ENCODE results near the gene SYCP2L. TPM values are rescaled to one million over a fixed set of nuclear protein-coding genes. Genes with fewer than 3 reads are reported as not detected.
"Not testable (repeated sequence)": the region's sequence is repeated elsewhere in the genome, so short reads cannot be mapped to it uniquely, and the experiment has no call there.

SYCP2L gene
- total RNA-seq, 3 donors from 2014 or later: 0.12 to 0.57 TPM; not detected in 1

- intact Hi-C loops (cut with DNase I, micrococcal nuclease): no loop called here
- ATAC-seq: no peak
- no peak for TF ChIP-seq CTCF (IDR thresholded peaks at IDR 0.05)
These were observed 102.7 kb downstream of the SYCP2L start for GRCh38 chr6:10989587-10989986.

GRCh38 chr6:10991115-10991514, 104.3 kb downstream of the SYCP2L start:
- DNase-seq (no peak), ATAC-seq (no peak)
- H3K36me3 ChIP-seq (ENCODE audit: low read depth): no peaks in the 10 kb centered on the region
- no peaks in the 10 kb centered on the region for H3K4me1 ChIP-seq (ENCODE audit: low read depth)
- intact Hi-C loops (cut with DNase I, micrococcal nuclease): no loop called here
- no peaks in the 10 kb centered on the region for H3K9me3 ChIP-seq
- no peak for TF ChIP-seq CTCF (IDR thresholded peaks at IDR 0.05)
- no peak overlapping the region for H3K4me3 ChIP-seq

More at GRCh38 chr6:10989587-10989986, 102.7 kb downstream of the SYCP2L start:
- Histone ChIP-seq H3K4me3 (no peak overlapping the region), H3K4me1 (ENCODE audit: low read depth) (no peaks in the 10 kb centered on the region), H3K9me3 (no peaks in the 10 kb centered on the region), H3K36me3 (ENCODE audit: low read depth) (no peaks in the 10 kb centered on the region)
- DNase-seq: no peak

- H3K4me1 ChIP-seq (ENCODE audit: low read depth): no peaks in the 10 kb centered on the region
- H3K36me3 ChIP-seq (ENCODE audit: low read depth): no peaks in the 10 kb centered on the region
- no peak overlapping the region for H3K4me3 ChIP-seq
- DNase-seq: no peak
- ATAC-seq: no peak
- H3K9me3 ChIP-seq: no peaks in the 10 kb centered on the region
- intact Hi-C loops (cut with DNase I, micrococcal nuclease): no loop called here
- no peak for TF ChIP-seq CTCF (IDR thresholded peaks at IDR 0.05)
These were observed 107.0 kb downstream of the SYCP2L start for GRCh38 chr6:10993896-10994295.

GRCh38 chr6:10995114-10995707, 108.4 kb downstream of the SYCP2L start:
- no peak for DNase-seq
- H3K36me3 ChIP-seq (ENCODE audit: low read depth): no peaks in the 10 kb centered on the region
- no peak for ATAC-seq
- intact Hi-C loops (cut with DNase I, micrococcal nuclease): no loop called here
- H3K4me1 ChIP-seq (ENCODE audit: low read depth): no peaks in the 10 kb centered on the region
- no peak overlapping the region for H3K4me3 ChIP-seq
- no peaks in the 10 kb centered on the region for H3K9me3 ChIP-seq
- no peak for TF ChIP-seq CTCF (IDR thresholded peaks at IDR 0.05)

- ATAC-seq (no peak), DNase-seq (no peak)
- H3K4me3 ChIP-seq: no peak overlapping the region
- H3K36me3 ChIP-seq (ENCODE audit: low read depth): no peaks in the 10 kb centered on the region
- H3K4me1 ChIP-seq (ENCODE audit: low read depth): no peaks in the 10 kb centered on the region
- intact Hi-C loops (cut with DNase I, micrococcal nuclease): no loop called here
- no peaks in the 10 kb centered on the region for H3K9me3 ChIP-seq
- TF ChIP-seq CTCF (IDR thresholded peaks at IDR 0.05): no peak
These were observed 113.1 kb downstream of the SYCP2L start for GRCh38 chr6:10999994-11000393.

- Histone ChIP-seq H3K4me3 (no peak overlapping the region), H3K4me1 (ENCODE audit: low read depth) (no peaks in the 10 kb centered on the region), H3K9me3 (no peaks in the 10 kb centered on the region), H3K36me3 (ENCODE audit: low read depth) (no peaks in the 10 kb centered on the region)
- no peak for DNase-seq
- TF ChIP-seq CTCF (IDR thresholded peaks at IDR 0.05): no peak
- intact Hi-C loops (cut with DNase I, micrococcal nuclease): no loop called here
- ATAC-seq: no peak
These were observed 115.3 kb downstream of the SYCP2L start for GRCh38 chr6:11002176-11002575.

- H3K4me1 ChIP-seq (ENCODE audit: low read depth); intact Hi-C loops (cut with DNase I, micrococcal nuclease); DNase-seq; ATAC-seq; H3K9me3 ChIP-seq; H3K4me3 ChIP-seq; H3K36me3 ChIP-seq (ENCODE audit: low read depth): not testable (repeated sequence)
These were observed 116.4 kb downstream of the SYCP2L start for GRCh38 chr6:11003297-11003696.
